ENCODE results near the gene MALAT1. TPM values are rescaled to one million over a fixed set of nuclear protein-coding genes. Genes with fewer than 3 reads are reported as not detected.

The MALAT1 gene
- total and polyA plus RNA-seq, 11 donors: 1,047 to 9,662 (median 6,450) TPM

- Histone ChIP-seq H3K27ac (no peak overlapping the region), H3K27me3 (no peaks in the 10 kb centered on the region), H3K4me3 (no peak overlapping the region), H3K4me1 (peaks cover 0 to 28% (median 20%) of the 10 kb centered on the region in 12 donors), H3K9me3 (no peaks in the 10 kb centered on the region), H3K36me3 (peaks cover 0 to 69% (median 56%) of the 10 kb centered on the region in 9 donors)
- intact Hi-C loops (cut with DNase I): loop anchor here in 2 of 10 donors (5.0 kb wide), 2 partner anchors 55 to 60 kb away; partner anchors contain the start of gene KCNK7 (in 1 of the 2)
- ATAC-seq (no peak), DNase-seq (no peak)
- 80 to 88% (median 83%) methylated on average over 12 to 18 of the region's 18 CpGs for WGBS, 4 donors
- TF ChIP-seq POLR2A (IDR thresholded peaks at IDR 0.05) (no peak), CTCF (IDR thresholded peaks at IDR 0.05) (no peak)
Measured at GRCh38 chr11:65537620-65538231, 38.9 kb downstream of the MALAT1 start.

- intact Hi-C loops (cut with DNase I): loop anchor here in 2 of 10 donors (5.0 kb wide), 2 partner anchors 54 to 59 kb away; partner anchors contain the start of gene KCNK7 (in 1 of the 2)
- H3K36me3 ChIP-seq: peaks cover 0 to 69% (median 54%) of the 10 kb centered on the region in 9 donors
- ATAC-seq (no peak), DNase-seq (no peak)
- H3K4me1 ChIP-seq: peaks cover 0 to 28% (median 20%) of the 10 kb centered on the region in 12 donors
- no peaks in the 10 kb centered on the region for H3K9me3 ChIP-seq
- H3K27me3 ChIP-seq: no peaks in the 10 kb centered on the region
- WGBS, 4 donors: 84 to 89% (median 85%) methylated on average over 40 to 43 of the region's 43 CpGs
- H3K4me3 ChIP-seq: no peak overlapping the region
- H3K27ac ChIP-seq: no peak overlapping the region
- no peak for TF ChIP-seq POLR2A (IDR thresholded peaks at IDR 0.05)
- TF ChIP-seq CTCF (IDR thresholded peaks at IDR 0.05): no peak
Measured at GRCh38 chr11:65538232-65538914, 39.5 kb downstream of the MALAT1 start.

GRCh38 chr11:65538915-65539743, 40.3 kb downstream of the MALAT1 start:
- intact Hi-C loops (cut with DNase I): loop anchor here in 2 of 10 donors (5.0 kb wide), 2 partner anchors 53 to 58 kb away; partner anchors contain the start of gene KCNK7 (in 1 of the 2)
- DNase-seq (no peak), ATAC-seq (no peak)
- TF ChIP-seq CTCF (IDR thresholded peaks at IDR 0.05): no peak
- TF ChIP-seq POLR2A (IDR thresholded peaks at IDR 0.05): no peak
- peaks cover 0 to 28% (median 20%) of the 10 kb centered on the region in 12 donors for H3K4me1 ChIP-seq
- peak overlapping the region in 8 of 12 donors; percentile 49 to 66 (median 56) for H3K4me3 ChIP-seq
- peak overlapping the region in 11 of 12 donors; percentile 80 to 95 (median 88) for H3K27ac ChIP-seq
- H3K9me3 ChIP-seq: no peaks in the 10 kb centered on the region
- peaks cover 0 to 66% (median 50%) of the 10 kb centered on the region in 9 donors for H3K36me3 ChIP-seq
- no peaks in the 10 kb centered on the region for H3K27me3 ChIP-seq
- 84 to 88% (median 87%) methylated on average over 47 to 92 of the region's 92 CpGs for WGBS, 4 donors

Data from heart left ventricle (tissue), 16 donors.